ENCODE data around the gene ADAM17.

- TF ChIP-seq CTCF (IDR thresholded peaks at IDR 0.05 in 8 of 11, conservative IDR thresholded peaks at IDR 0.05 in 3 of 11) (no peak), POLR2A (IDR thresholded peaks at IDR 0.05) (no peak)
Measured at GRCh38 chr2:9478526-9478925, 77.1 kb downstream of the ADAM17 start.

Measured in spleen (tissue), 7 donors.